ENCODE measurements around the gene ACSF3. TPM values are rescaled to one million over a fixed set of nuclear protein-coding genes. Genes with fewer than 3 reads are reported as not detected.

Gene ACSF3
- total RNA-seq, 1 experiment from 2014 or later: 55.2 TPM

- Mint-ChIP-seq H3K36me3 (ENCODE audit: insufficient read depth, unreplicated experiment) (no peaks in the 10 kb centered on the region), H3K27ac (ENCODE audit: unreplicated experiment) (no peak overlapping the region), H3K4me3 (ENCODE audit: unreplicated experiment) (no peak overlapping the region), H3K27me3 (ENCODE audit: insufficient read depth, unreplicated experiment) (peaks cover 19% of the 10 kb centered on the region), H3K4me1 (ENCODE audit: low read depth, unreplicated experiment) (no peaks in the 10 kb centered on the region), H3K9me3 (ENCODE audit: unreplicated experiment) (no peaks in the 10 kb centered on the region)
- DNase-seq: no peak
- Histone ChIP-seq H3K9me3 (no peaks in the 10 kb centered on the region), H3K27me3 (replicated peaks; ENCODE audit: control insufficient read depth, insufficient read depth, low read length) (no peaks in the 10 kb centered on the region), H3K36me3 (ENCODE audit: control insufficient read depth, insufficient read depth, low read length) (no peaks in the 10 kb centered on the region), H3K4me3 (ENCODE audit: low read depth, low read length) (no peak overlapping the region), H3K4me1 (no peaks in the 10 kb centered on the region)
- no TSS peak for BruUV-seq (replicated peaks)
- POLR2A ChIA-PET: no interaction called here
- intact Hi-C loops (cut with micrococcal nuclease; ENCODE audit: unreplicated experiment): no loop called here
- TF ChIP-seq CTCF (IDR thresholded peaks at IDR 0.05; ENCODE audit: insufficient read depth in 1 of 2, low read depth in 1 of 2, low read length in 1 of 2, severe bottlenecking in 1 of 2, unreplicated experiment in 1 of 2): no peak
- CTCF ChIA-PET: no interaction called here
Measured at GRCh38 chr16:89084411-89084810, 9.2 kb upstream of the ACSF3 start.

- no peak for TF ChIP-seq CTCF (IDR thresholded peaks at IDR 0.05; ENCODE audit: insufficient read depth in 1 of 2, low read depth in 1 of 2, low read length in 1 of 2, severe bottlenecking in 1 of 2, unreplicated experiment in 1 of 2)
- H3K4me3 Mint-ChIP-seq (ENCODE audit: unreplicated experiment): no peak overlapping the region
- Histone ChIP-seq H3K27me3 (replicated peaks; ENCODE audit: control insufficient read depth, insufficient read depth, low read length) (no peaks in the 10 kb centered on the region), H3K36me3 (ENCODE audit: control insufficient read depth, insufficient read depth, low read length) (no peaks in the 10 kb centered on the region), H3K4me3 (ENCODE audit: low read depth, low read length) (no peak overlapping the region), H3K9me3 (no peaks in the 10 kb centered on the region), H3K4me1 (no peaks in the 10 kb centered on the region)
- H3K27ac Mint-ChIP-seq (ENCODE audit: unreplicated experiment): no peak overlapping the region
- POLR2A ChIA-PET: no interaction called here
- H3K27me3 Mint-ChIP-seq (ENCODE audit: insufficient read depth, unreplicated experiment): peaks cover 16% of the 10 kb centered on the region
- H3K9me3 Mint-ChIP-seq (ENCODE audit: unreplicated experiment): no peaks in the 10 kb centered on the region
- CTCF ChIA-PET: no interaction called here
- intact Hi-C loops (cut with micrococcal nuclease; ENCODE audit: unreplicated experiment): no loop called here
- no peaks in the 10 kb centered on the region for H3K4me1 Mint-ChIP-seq (ENCODE audit: low read depth, unreplicated experiment)
- H3K36me3 Mint-ChIP-seq (ENCODE audit: insufficient read depth, unreplicated experiment): no peaks in the 10 kb centered on the region
- no TSS peak for BruUV-seq (replicated peaks)
- DNase-seq: no peak
Measured at GRCh38 chr16:89084814-89085612, 8.6 kb upstream of the ACSF3 start.

- no peak for DNase-seq
- H3K9me3 ChIP-seq: no peaks in the 10 kb centered on the region
- ChIA-PET CTCF (no interaction called here), POLR2A (no interaction called here)
- Mint-ChIP-seq H3K27me3 (ENCODE audit: insufficient read depth, unreplicated experiment) (peaks cover 18% of the 10 kb centered on the region), H3K9me3 (ENCODE audit: unreplicated experiment) (no peaks in the 10 kb centered on the region), H3K4me3 (ENCODE audit: unreplicated experiment) (no peak overlapping the region), H3K4me1 (ENCODE audit: low read depth, unreplicated experiment) (no peaks in the 10 kb centered on the region), H3K36me3 (ENCODE audit: insufficient read depth, unreplicated experiment) (no peaks in the 10 kb centered on the region), H3K27ac (ENCODE audit: unreplicated experiment) (no peak overlapping the region)
- no peaks in the 10 kb centered on the region for H3K36me3 ChIP-seq (ENCODE audit: control insufficient read depth, insufficient read depth, low read length)
- intact Hi-C loops (cut with micrococcal nuclease; ENCODE audit: unreplicated experiment): no loop called here
- H3K4me3 ChIP-seq (ENCODE audit: low read depth, low read length): no peak overlapping the region
- no peaks in the 10 kb centered on the region for H3K27me3 ChIP-seq (replicated peaks; ENCODE audit: control insufficient read depth, insufficient read depth, low read length)
- BruUV-seq (replicated peaks): no TSS peak
- no peaks in the 10 kb centered on the region for H3K4me1 ChIP-seq
- no peak for TF ChIP-seq CTCF (IDR thresholded peaks at IDR 0.05; ENCODE audit: insufficient read depth in 1 of 2, low read depth in 1 of 2, low read length in 1 of 2, severe bottlenecking in 1 of 2, unreplicated experiment in 1 of 2)
Measured at GRCh38 chr16:89085755-89086154, 7.9 kb upstream of the ACSF3 start.
